IMR-90 (cell line): ENCODE measurements around the gene NMRAL1. TPM values are rescaled to one million over a fixed set of nuclear protein-coding genes. Genes with fewer than 3 reads are reported as not detected.

Source experiments
- ATAC-seq: fragments of 200-7000 bp; cut with Tn5 transposase; 2 replicates; pipeline ENCODE4 v1.9.1; 2020; ENCODE audit warnings: low read depth, mild to moderate bottlenecking, moderate library complexity
- BruUV-seq: library from RNA; stranded (reverse); fragments of 400-500 nt; replicated peaks from 2 replicates; lab custom pipeline; 2021; lab: Mats Ljungman, UMichigan
- CTCF ChIA-PET: fragments of 300-600 bp; formaldehyde crosslinking; extraction: SDS; loops from one replicate; lab custom pipeline; 2021; ENCODE audit warnings: antibody characterized with exemption; lab: Yijun Ruan, JAX
- POLR2A ChIA-PET: fragments of 300-600 bp; sonication (Branson Sonifier 250); formaldehyde crosslinking; loops from one replicate; lab custom pipeline; 2022; ENCODE audit warnings: antibody characterized with exemption; ENCODE audit not compliant: unreplicated experiment; lab: Charles Lee
- DNase-seq: peaks from one replicate; pipeline ENCODE4 v3.0.0; 2013
- H2AFZ ChIP-seq: replicated peaks from 2 replicates; pipeline ENCODE3; 2013; ENCODE audit warnings: low read length, mild to moderate bottlenecking; ENCODE audit not compliant: poor library complexity
- H2AK5ac ChIP-seq: 2 replicates; pipeline ENCODE4 v1.6.1; 2013; ENCODE audit warnings: low read depth, low read length, inconsistent platforms
- H2AK9ac ChIP-seq: replicated peaks from 2 replicates; pipeline ENCODE3; 2013; ENCODE audit warnings: mild to moderate bottlenecking, low read depth, low read length, moderate library complexity; ENCODE audit not compliant: poor library complexity
- H2BK120ac ChIP-seq: 2 replicates; pipeline ENCODE4 v1.6.1; 2013; ENCODE audit warnings: low read depth, low read length, inconsistent platforms
- H2BK15ac ChIP-seq: 3 replicates; pipeline ENCODE4 v1.6.1; 2013; ENCODE audit warnings: low read depth, low read length, inconsistent platforms
- H2BK20ac ChIP-seq: 2 replicates; pipeline ENCODE4 v1.6.1; 2013; ENCODE audit warnings: low read depth, mild to moderate bottlenecking, inconsistent platforms, low read length, moderate library complexity
- H2BK5ac ChIP-seq: 2 replicates; pipeline ENCODE4 v1.6.1; 2013; ENCODE audit warnings: mild to moderate bottlenecking, low read depth, low read length, inconsistent platforms; ENCODE audit not compliant: poor library complexity, severe bottlenecking
- H3K14ac ChIP-seq: replicated peaks from 2 replicates; pipeline ENCODE4 v1.6.1; 2013; ENCODE audit warnings: low read depth, low read length, inconsistent platforms
- H3K18ac ChIP-seq: 2 replicates; pipeline ENCODE4 v1.6.1; 2013; ENCODE audit warnings: low read depth, low read length, control low read depth
- H3K23ac ChIP-seq: 2 replicates; pipeline ENCODE4 v1.6.1; 2013; ENCODE audit warnings: low read depth, low read length, inconsistent platforms
- H3K27ac ChIP-seq: 2 replicates; pipeline ENCODE4 v1.5.1; 2013; ENCODE audit warnings: mild to moderate bottlenecking, control low read depth, low read length; ENCODE audit not compliant: insufficient read depth
- H3K27me3 ChIP-seq: 2 replicates; pipeline ENCODE4 v1.6.1; 2013; ENCODE audit warnings: low read length; ENCODE audit not compliant: control insufficient read depth, insufficient read depth
- H3K36me3 ChIP-seq: 2 replicates; pipeline ENCODE4 v1.6.1; 2013; ENCODE audit warnings: low read length, mixed read lengths; ENCODE audit not compliant: control insufficient read depth, insufficient read depth
- H3K4ac ChIP-seq: 2 replicates; pipeline ENCODE4 v1.6.1; 2013; ENCODE audit warnings: low read depth, low read length, inconsistent platforms
- H3K4me1 ChIP-seq: 2 replicates; pipeline ENCODE4 v1.6.1; 2013; ENCODE audit warnings: low read length, mixed read lengths; ENCODE audit not compliant: control insufficient read depth, insufficient read depth
- H3K4me2 ChIP-seq: 2 replicates; pipeline ENCODE4 v1.6.1; 2013; ENCODE audit warnings: low read depth, mild to moderate bottlenecking, control low read depth, low read length, moderate library complexity
- H3K4me3 ChIP-seq: 2 replicates; pipeline ENCODE4 v1.5.1; 2013; ENCODE audit warnings: low read depth, mild to moderate bottlenecking, control low read depth, low read length, moderate library complexity; ENCODE audit not compliant: insufficient read depth
- H3K56ac ChIP-seq: 2 replicates; pipeline ENCODE4 v1.6.1; 2013; ENCODE audit warnings: low read length, inconsistent platforms; ENCODE audit not compliant: insufficient read depth; ENCODE audit errors: extremely low read depth
- H3K79me1 ChIP-seq, 2 experiments: 2 replicates each; pipeline ENCODE4 v1.6.1; 2013; ENCODE audit warnings: low read length in 2 of 2, inconsistent platforms in 1 of 2, low read depth in 1 of 2
- H3K9ac ChIP-seq: 2 replicates; pipeline ENCODE4 v1.6.1; 2013; ENCODE audit warnings: low read depth, low read length, control low read depth
- H3K9me1 ChIP-seq: 2 replicates; pipeline ENCODE4 v1.6.1; 2013; ENCODE audit warnings: low read length, inconsistent platforms; ENCODE audit not compliant: insufficient read depth
- H3K9me3 ChIP-seq: 2 replicates; pipeline ENCODE4 v1.6.1; 2013; ENCODE audit warnings: low read length; ENCODE audit not compliant: control insufficient read depth, insufficient read depth
- H4K20me1 ChIP-seq: 2 replicates; pipeline ENCODE4 v1.6.1; 2013; ENCODE audit warnings: low read length, inconsistent platforms; ENCODE audit not compliant: insufficient read depth
- H4K5ac ChIP-seq: 2 replicates; pipeline ENCODE4 v1.6.1; 2013; ENCODE audit warnings: mild to moderate bottlenecking, low read depth, low read length, control low read depth
- H4K8ac ChIP-seq, 2 experiments: 2 replicates each; pipeline ENCODE4 v1.6.1; 2013; ENCODE audit warnings: low read depth in 2 of 2, low read length in 2 of 2, control low read depth in 1 of 2, inconsistent platforms in 1 of 2
- H4K91ac ChIP-seq: 2 replicates; pipeline ENCODE4 v1.6.1; 2013; ENCODE audit warnings: low read depth, low read length, inconsistent platforms; ENCODE audit not compliant: insufficient read depth
- BHLHE40 ChIP-seq: fragments of 150-350 bp; IDR thresholded peaks from 2 replicates; pipeline ENCODE4 v1.6.1; 2016; ENCODE audit warnings: mild to moderate bottlenecking, low read depth, low read length
- CEBPB ChIP-seq: IDR thresholded peaks from 2 replicates; pipeline ENCODE4 v1.6.1; 2012; ENCODE audit warnings: low read depth, low read length, improper control_type of control experiment
- CHD1 ChIP-seq: IDR thresholded peaks from 2 replicates; pipeline ENCODE4 v1.6.1; 2012; ENCODE audit warnings: low read depth, low read length, improper control_type of control experiment
- ELK1 ChIP-seq: fragments of 150-350 bp; IDR thresholded peaks from 2 replicates; pipeline ENCODE4 v1.6.1; 2016; ENCODE audit warnings: low read depth, mild to moderate bottlenecking, low read length, moderate library complexity, borderline replicate concordance
- FOS ChIP-seq: fragments of 150-350 bp; IDR thresholded peaks from 2 replicates; pipeline ENCODE4 v1.6.1; 2016; ENCODE audit warnings: low read depth, low read length
- MAFK ChIP-seq: IDR thresholded peaks from 2 replicates; pipeline ENCODE4 v1.6.1; 2012; ENCODE audit warnings: low read depth, low read length, improper control_type of control experiment
- MXI1 ChIP-seq: IDR thresholded peaks from 2 replicates; pipeline ENCODE4 v1.6.1; 2012; ENCODE audit warnings: low read depth, mild to moderate bottlenecking, low read length, moderate library complexity, borderline replicate concordance
- NFE2L2 ChIP-seq: fragments of 150-350 bp; IDR thresholded peaks from 2 replicates; pipeline ENCODE4 v1.6.1; 2016; ENCODE audit warnings: low read depth, mild to moderate bottlenecking, low read length
- POLR2A ChIP-seq: IDR thresholded peaks from 2 replicates; pipeline ENCODE4 v1.6.1; 2012; ENCODE audit warnings: mild to moderate bottlenecking, low read depth, low read length
- RAD21 ChIP-seq: IDR thresholded peaks from 2 replicates; pipeline ENCODE4 v1.6.1; 2012; ENCODE audit warnings: low read length, improper control_type of control experiment
- RFX5 ChIP-seq: IDR thresholded peaks from 2 replicates; pipeline ENCODE4 v1.8.0; 2012; ENCODE audit warnings: low read depth, mild to moderate bottlenecking, low read length, moderate library complexity
- SMC3 ChIP-seq: fragments of 150-350 bp; IDR thresholded peaks from 2 replicates; pipeline ENCODE4 v1.6.1; 2016; ENCODE audit warnings: low read depth, mild to moderate bottlenecking, antibody characterized with exemption, low read length, moderate library complexity
- WGBS, 2 experiments: methylation state at CpG; one replicate each; pipeline versions ENCODE4 v1.1.5 to v1.1.7; 2013; ENCODE audit warnings: missing lambda C conversion rate in 2 of 2; ENCODE audit not compliant: insufficient read length in 1 of 2; ENCODE audit errors: extremely low coverage in 2 of 2; 5-methylcytosine and 5-hydroxymethylcytosine counted together
- dilution Hi-C: fragments of 300-500 bp; cut with HindIII; formaldehyde crosslinking; loops from one replicate; pipeline ENCODE4 v1.14.3; 2018; ENCODE audit warnings: low sequenced_read_pairs; ENCODE audit not compliant: unreplicated experiment
- in situ Hi-C: fragments of 300-500 bp; cut with MboI; formaldehyde crosslinking; loops from 3 replicates; pipeline ENCODE4 v1.14.3; 2019; ENCODE audit warnings: low sequenced_read_pairs, inconsistent platforms, mixed read lengths
- intact Hi-C: fragments of 100-400 bp; cut with micrococcal nuclease; formaldehyde crosslinking; loops from 2 replicates; pipeline ENCODE4 v1.10.0; 2022
- polyA plus RNA-seq, 3 experiments: library from polyadenylated mRNA; depleted of rRNA; stranded (reverse); fragments of >200 nt; gene quantifications; 2 replicates each; pipeline ENCODE4 v1.2.3, GENCODE V29; 2012; ENCODE audit warnings: low replicate concordance in 1 of 3
- total RNA-seq: library from RNA; depleted of rRNA; stranded (reverse); fragments of >200 nt; gene quantifications from 2 replicates; pipeline ENCODE4 v1.2.3, GENCODE V29; 2012
- TF ChIP-seq, protein P1 (sequence below): fragments of 150-350 bp; IDR thresholded peaks from 2 replicates; pipeline ENCODE4 v1.6.1; 2017; ENCODE audit warnings: mild to moderate bottlenecking, antibody characterized with exemption, low read length, low read depth
- TF ChIP-seq, protein P2 (sequence below): conservative IDR thresholded peaks from 2 replicates; pipeline ENCODE4 v1.5.1; 2012; ENCODE audit warnings: mild to moderate bottlenecking, low read depth, low read length, improper control_type of control experiment

The NMRAL1 gene
- total and polyA plus RNA-seq, 2 of the 4 experiments (the other 2 are of a cell fraction): 48.6 to 67.6 TPM

- intact Hi-C loops (no loop called here), in situ Hi-C loops (no loop called here), dilution Hi-C loops (no loop called here)
- Histone ChIP-seq H3K4me2 (no peak overlapping the region), H3K9ac (no peak overlapping the region), H4K20me1 (peaks cover 9% of the 10 kb centered on the region), H3K36me3 (peaks cover 25% of the 10 kb centered on the region), H3K4me3 (no peak overlapping the region), H2BK20ac (no peak overlapping the region), H4K5ac (no peak overlapping the region), H2BK120ac (no peak overlapping the region), H2BK15ac (no peak overlapping the region), H3K27ac (no peak overlapping the region), H3K18ac (no peak overlapping the region), H3K9me1 (0 out of 2 replicates have a peak, but pooled peaks cover 2% of the 10 kb centered on the region), H3K27me3 (no peaks in the 10 kb centered on the region), H3K4me1 (peaks cover 5% of the 10 kb centered on the region), H3K14ac (no peak overlapping the region), H3K9me3 (no peaks in the 10 kb centered on the region), H4K8ac (no peak overlapping the region), H2AK5ac (no peak overlapping the region), H3K23ac (no peak overlapping the region), H3K56ac (no peak overlapping the region), H2BK5ac (no peak overlapping the region), H2AFZ (no peak overlapping the region), H2AK9ac (no peak overlapping the region), H3K4ac (no peak overlapping the region), H4K91ac (no peak overlapping the region), H3K79me1 (peaks cover 31 to 46% of the 10 kb centered on the region in 2 experiments)
- no TSS peak for BruUV-seq
- DNase-seq (no peak), ATAC-seq (no peak)
- ChIA-PET POLR2A (no interaction called here), CTCF (no interaction called here)
- TF ChIP-seq SMC3 (no peak), CEBPB (no peak), POLR2A (no peak), MXI1 (no peak), MAFK (no peak), CHD1 (no peak), FOS (no peak), ELK1 (no peak), RFX5 (no peak), NFE2L2 (no peak), RAD21 (no peak), BHLHE40 (no peak)
- TF ChIP-seq, protein P1, sequence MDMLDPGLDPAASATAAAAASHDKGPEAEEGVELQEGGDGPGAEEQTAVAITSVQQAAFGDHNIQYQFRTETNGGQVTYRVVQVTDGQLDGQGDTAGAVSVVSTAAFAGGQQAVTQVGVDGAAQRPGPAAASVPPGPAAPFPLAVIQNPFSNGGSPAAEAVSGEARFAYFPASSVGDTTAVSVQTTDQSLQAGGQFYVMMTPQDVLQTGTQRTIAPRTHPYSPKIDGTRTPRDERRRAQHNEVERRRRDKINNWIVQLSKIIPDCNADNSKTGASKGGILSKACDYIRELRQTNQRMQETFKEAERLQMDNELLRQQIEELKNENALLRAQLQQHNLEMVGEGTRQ: no peak
- TF ChIP-seq, protein P2, sequence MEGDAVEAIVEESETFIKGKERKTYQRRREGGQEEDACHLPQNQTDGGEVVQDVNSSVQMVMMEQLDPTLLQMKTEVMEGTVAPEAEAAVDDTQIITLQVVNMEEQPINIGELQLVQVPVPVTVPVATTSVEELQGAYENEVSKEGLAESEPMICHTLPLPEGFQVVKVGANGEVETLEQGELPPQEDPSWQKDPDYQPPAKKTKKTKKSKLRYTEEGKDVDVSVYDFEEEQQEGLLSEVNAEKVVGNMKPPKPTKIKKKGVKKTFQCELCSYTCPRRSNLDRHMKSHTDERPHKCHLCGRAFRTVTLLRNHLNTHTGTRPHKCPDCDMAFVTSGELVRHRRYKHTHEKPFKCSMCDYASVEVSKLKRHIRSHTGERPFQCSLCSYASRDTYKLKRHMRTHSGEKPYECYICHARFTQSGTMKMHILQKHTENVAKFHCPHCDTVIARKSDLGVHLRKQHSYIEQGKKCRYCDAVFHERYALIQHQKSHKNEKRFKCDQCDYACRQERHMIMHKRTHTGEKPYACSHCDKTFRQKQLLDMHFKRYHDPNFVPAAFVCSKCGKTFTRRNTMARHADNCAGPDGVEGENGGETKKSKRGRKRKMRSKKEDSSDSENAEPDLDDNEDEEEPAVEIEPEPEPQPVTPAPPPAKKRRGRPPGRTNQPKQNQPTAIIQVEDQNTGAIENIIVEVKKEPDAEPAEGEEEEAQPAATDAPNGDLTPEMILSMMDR: no peak
- WGBS, 2 experiments: 83% methylated on average over 1 of the region's 4 CpGs; no CpG with 5 or more reads in 1 of the 2 experiments
Measured at GRCh38 chr16:4433228-4433627, 41.2 kb downstream of the NMRAL1 start.
